ENCODE data around the gene CNOT1.

- TF ChIP-seq POLR2A (IDR thresholded peaks at IDR 0.05) (no peak), POLR2AphosphoS5 (IDR thresholded peaks at IDR 0.05) (no peak)
Measured at GRCh38 chr16:58579587-58579986, 50.0 kb downstream of the CNOT1 start.

Measured in spleen (tissue), 3 donors.